ENCODE measurements around the gene DAPK3. TPM values are rescaled to one million over a fixed set of nuclear protein-coding genes. Genes with fewer than 3 reads are reported as not detected.
A peak's percentile ranks its signal among the peaks of the same experiment; 100 is the strongest.

DAPK3 gene
- polyA plus RNA-seq, 1 experiment, result 105 TPM

DNA sequence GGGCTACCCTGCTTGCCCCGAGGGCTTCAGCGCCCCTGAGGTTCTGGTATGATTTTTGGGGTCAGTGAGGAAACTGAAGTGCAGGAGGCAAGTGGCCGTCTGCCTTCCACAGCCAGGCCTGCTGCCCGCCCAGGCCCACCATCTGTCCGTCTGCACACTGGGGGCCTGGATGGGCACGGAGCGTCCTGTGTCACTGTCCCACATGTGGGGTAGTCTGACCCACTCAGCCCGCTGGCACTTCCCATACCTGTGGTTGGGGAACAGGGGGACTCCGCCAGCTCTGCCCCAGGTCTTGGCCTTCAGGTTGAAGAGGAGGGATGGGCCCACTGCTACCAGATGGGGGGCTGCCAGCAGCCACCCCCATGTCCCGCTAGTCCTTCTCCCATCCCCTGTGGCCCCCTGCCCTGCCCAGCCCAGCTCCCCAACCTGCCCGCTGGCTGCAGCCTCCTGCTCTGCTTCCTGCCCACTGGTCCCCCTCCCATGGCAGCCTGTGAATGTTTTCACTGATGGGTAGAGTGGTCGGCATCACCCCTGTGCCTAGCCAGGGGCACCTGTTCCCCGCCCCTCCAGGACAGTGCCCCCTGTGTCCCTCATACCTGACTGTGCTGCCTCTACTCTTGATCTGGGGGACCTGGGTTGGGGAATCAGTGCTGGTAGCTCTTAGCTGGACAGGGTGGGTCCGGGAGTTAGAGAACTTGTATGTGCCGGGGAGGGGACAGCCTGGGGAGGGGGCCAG is 46.2 kb upstream of the DAPK3 start:
- Histone ChIP-seq H3K27ac (ENCODE audit: low read depth, low read length) (no peak overlapping the region), H3K4me3 (ENCODE audit: low read depth, low read length) (no peak overlapping the region), H3K9me3 (ENCODE audit: control insufficient read depth, insufficient read depth, low read length) (peaks cover 3% of the 10 kb centered on the region), H3K27me3 (ENCODE audit: control insufficient read depth, insufficient read depth, low read length) (no peaks in the 10 kb centered on the region)
- DNase-seq (ENCODE audit: low read depth, low spot score), result no peak
- TF ChIP-seq, protein P1, sequence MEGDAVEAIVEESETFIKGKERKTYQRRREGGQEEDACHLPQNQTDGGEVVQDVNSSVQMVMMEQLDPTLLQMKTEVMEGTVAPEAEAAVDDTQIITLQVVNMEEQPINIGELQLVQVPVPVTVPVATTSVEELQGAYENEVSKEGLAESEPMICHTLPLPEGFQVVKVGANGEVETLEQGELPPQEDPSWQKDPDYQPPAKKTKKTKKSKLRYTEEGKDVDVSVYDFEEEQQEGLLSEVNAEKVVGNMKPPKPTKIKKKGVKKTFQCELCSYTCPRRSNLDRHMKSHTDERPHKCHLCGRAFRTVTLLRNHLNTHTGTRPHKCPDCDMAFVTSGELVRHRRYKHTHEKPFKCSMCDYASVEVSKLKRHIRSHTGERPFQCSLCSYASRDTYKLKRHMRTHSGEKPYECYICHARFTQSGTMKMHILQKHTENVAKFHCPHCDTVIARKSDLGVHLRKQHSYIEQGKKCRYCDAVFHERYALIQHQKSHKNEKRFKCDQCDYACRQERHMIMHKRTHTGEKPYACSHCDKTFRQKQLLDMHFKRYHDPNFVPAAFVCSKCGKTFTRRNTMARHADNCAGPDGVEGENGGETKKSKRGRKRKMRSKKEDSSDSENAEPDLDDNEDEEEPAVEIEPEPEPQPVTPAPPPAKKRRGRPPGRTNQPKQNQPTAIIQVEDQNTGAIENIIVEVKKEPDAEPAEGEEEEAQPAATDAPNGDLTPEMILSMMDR (IDR thresholded peaks at IDR 0.05; ENCODE audit: low read depth, low read length), result no peak
- ChIA-PET CTCF (no interaction called here), POLR2A (no interaction called here)

DNA sequence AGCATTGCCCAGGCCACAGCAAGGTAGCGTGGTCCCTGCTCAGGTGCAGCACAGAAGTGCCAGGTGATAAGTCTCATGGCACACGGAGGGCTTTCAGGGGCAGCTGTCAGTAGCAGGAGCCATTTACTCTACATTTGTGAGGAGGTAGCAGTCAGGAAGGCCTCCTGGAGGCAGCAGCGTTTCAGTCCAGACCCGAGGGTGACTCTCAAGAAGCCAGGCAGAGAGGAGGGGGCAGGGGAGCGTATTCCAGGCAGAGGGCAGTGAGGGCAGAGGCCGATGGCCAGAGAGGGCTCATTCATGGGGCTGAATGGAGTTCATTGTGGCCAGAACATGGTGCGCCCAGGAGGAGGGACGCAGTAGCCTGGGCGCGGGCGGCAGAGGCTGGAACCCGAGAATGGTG is 45.6 kb upstream of the DAPK3 start:
- DNase-seq (ENCODE audit: low read depth, low spot score), result no peak
- TF ChIP-seq, protein P1 (IDR thresholded peaks at IDR 0.05; ENCODE audit: low read depth, low read length), result no peak
- no peak overlapping the region for H3K27ac ChIP-seq (ENCODE audit: low read depth, low read length)
- CTCF ChIA-PET, result no interaction called here
- POLR2A ChIA-PET, result no interaction called here
- H3K9me3 ChIP-seq (ENCODE audit: control insufficient read depth, insufficient read depth, low read length), result no peaks in the 10 kb centered on the region; the same call in 1 of the 2 replicates
- no peaks in the 10 kb centered on the region for H3K27me3 ChIP-seq (ENCODE audit: control insufficient read depth, insufficient read depth, low read length)
- no peak overlapping the region for H3K4me3 ChIP-seq (ENCODE audit: low read depth, low read length)

DNA sequence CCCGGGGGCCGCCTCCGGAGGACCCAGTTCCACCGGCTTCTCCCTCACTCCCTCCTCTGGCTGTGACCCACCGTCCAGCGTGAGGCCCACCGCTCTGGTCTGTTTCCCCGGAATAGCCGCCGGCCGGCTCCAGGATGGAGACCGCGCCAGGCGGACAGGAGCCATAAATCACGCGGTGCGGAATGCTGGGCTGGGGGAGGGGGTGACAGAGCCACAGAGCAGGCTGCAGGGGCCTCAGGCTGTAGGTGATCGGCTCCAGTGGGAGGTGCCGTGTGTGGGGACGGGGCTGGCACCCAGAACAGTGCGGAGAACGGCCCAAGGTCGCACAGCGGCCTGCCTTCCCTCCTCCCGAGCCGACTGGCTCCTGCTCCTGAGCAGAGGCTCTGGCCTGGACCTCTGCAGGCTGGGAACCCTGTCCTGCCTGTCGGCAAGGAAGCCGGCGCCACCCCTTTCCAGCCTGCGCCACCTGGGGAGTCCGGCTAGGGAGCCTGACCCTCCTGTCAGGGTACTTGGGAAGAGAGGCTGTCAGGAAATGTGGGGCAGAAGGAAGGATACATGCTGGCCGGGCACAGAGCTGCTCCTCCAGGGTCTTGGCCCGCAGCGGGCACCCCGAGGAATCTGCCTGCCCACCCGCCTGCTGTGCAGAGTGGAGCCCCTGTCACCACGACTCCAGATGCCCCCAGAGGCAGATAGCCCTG is 45.0 kb upstream of the DAPK3 start:
- no peaks in the 10 kb centered on the region for H3K27me3 ChIP-seq (ENCODE audit: control insufficient read depth, insufficient read depth, low read length)
- no peak overlapping the region for H3K27ac ChIP-seq (ENCODE audit: low read depth, low read length)
- H3K9me3 ChIP-seq (ENCODE audit: control insufficient read depth, insufficient read depth, low read length), result no peaks in the 10 kb centered on the region; the same call in 1 of the 2 replicates
- no peak for DNase-seq (ENCODE audit: low read depth, low spot score)
- no peak overlapping the region for H3K4me3 ChIP-seq (ENCODE audit: low read depth, low read length)
- POLR2A ChIA-PET, result no interaction called here
- CTCF ChIA-PET, result no interaction called here
- TF ChIP-seq, protein P1 (IDR thresholded peaks at IDR 0.05; ENCODE audit: low read depth, low read length), result no peak

DNA sequence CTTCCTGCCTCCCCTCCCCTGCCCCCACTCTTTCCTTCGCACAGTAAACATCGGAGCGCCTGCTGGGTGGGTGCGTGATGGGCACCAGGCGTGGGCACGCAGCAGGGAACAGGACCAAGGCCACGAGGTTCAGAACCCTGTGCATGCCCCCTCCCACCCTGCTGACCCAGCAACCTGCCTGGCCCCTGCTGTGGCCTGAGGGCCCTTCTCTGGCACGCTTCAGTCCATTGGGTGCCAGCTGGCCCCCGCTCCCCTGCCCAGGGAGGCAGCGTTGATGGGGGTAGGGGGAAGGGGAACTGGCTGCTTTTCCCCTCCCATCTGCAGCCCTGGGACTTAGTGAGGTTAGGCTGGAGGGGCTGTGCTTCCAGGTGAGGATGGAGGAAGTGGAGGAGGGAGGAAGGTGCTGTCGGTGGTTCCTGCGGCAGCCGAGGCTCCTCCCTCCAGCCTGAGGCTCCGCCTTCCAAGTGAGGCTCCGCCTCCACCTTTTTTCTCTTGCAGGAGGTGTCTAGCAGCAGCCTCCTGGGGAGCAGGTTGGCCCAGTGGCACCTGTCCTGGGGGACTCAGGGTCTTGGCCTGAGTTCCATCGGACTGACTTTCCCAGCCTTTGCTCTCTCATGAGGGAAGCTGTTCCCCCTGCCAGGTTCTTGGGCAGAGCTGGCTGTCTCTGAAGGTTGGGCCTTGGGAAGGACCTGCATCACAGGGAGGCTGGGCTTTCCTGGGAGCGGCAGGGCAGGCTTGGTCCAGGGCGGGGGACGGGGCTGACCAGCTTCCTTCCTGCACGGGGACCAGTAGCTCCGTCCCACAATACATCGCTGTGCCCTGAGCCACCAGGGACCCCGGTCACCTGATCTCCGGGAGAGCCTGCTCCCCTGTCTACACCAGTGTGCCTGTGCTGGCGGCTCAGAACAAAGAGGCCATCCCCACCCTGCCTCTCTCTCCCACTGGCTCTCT is 43.9 kb upstream of the DAPK3 start:
- Histone ChIP-seq H3K4me3 (ENCODE audit: low read depth, low read length) (no peak overlapping the region), H3K27ac (ENCODE audit: low read depth, low read length) (peak overlapping the region; percentile 52), H3K27me3 (ENCODE audit: control insufficient read depth, insufficient read depth, low read length) (no peaks in the 10 kb centered on the region), H3K9me3 (ENCODE audit: control insufficient read depth, insufficient read depth, low read length) (no peaks in the 10 kb centered on the region; the same call in 1 of the 2 replicates)
- TF ChIP-seq, protein P1 (IDR thresholded peaks at IDR 0.05; ENCODE audit: low read depth, low read length), result no peak
- POLR2A ChIA-PET, result no interaction called here
- no peak for DNase-seq (ENCODE audit: low read depth, low spot score)
- CTCF ChIA-PET, result no interaction called here

Measured in AG04450 (cell line).